Neutrophil (primary cell): Measurements from ENCODE around the gene OLA1.

Source experiments
- H3K27ac ChIP-seq: fragments of 200-600 bp; sonication (generic); 2 replicates; pipeline ENCODE4 v1.5.1; 2016; ENCODE audit warnings: mild to moderate bottlenecking, moderate library complexity
- H3K27me3 ChIP-seq: fragments of 200-600 bp; sonication (generic); 2 replicates; pipeline ENCODE4 v1.6.0; 2016; ENCODE audit warnings: mild to moderate bottlenecking
- H3K36me3 ChIP-seq: fragments of 200-600 bp; sonication (generic); 2 replicates; pipeline ENCODE4 v1.5.1; 2017
- H3K4me1 ChIP-seq, 2 experiments: fragments of 200-600 bp in 1 of 2; sonication (generic) in 1 of 2; 1 replicate in 1 of 2; 2 replicates in 1 of 2; pipeline versions ENCODE4 v1.5.1 to v1.6.1; 2013 to 2016; ENCODE audit warnings: low read depth in 1 of 2, low read length in 1 of 2, mild to moderate bottlenecking in 1 of 2, moderate library complexity in 1 of 2; ENCODE audit not compliant: control insufficient read depth in 1 of 2, insufficient read depth in 1 of 2
- H3K4me3 ChIP-seq, 2 experiments: fragments of 200-600 bp in 1 of 2; sonication (generic) in 1 of 2; 1 replicate in 1 of 2; 2 replicates in 1 of 2; pipeline ENCODE4 v1.5.1; 2013 to 2016; ENCODE audit warnings: low read depth in 1 of 2, low read length in 1 of 2, mild to moderate bottlenecking in 1 of 2, moderate library complexity in 1 of 2
- H3K9me3 ChIP-seq: fragments of 200-600 bp; sonication (generic); 2 replicates; pipeline ENCODE4 v1.5.1; 2016
- TF ChIP-seq, protein P1 (sequence below): fragments of 200-600 bp; sonication (generic); IDR thresholded peaks from 2 replicates; pipeline ENCODE4 v1.5.1; 2016; ENCODE audit warnings: antibody characterized with exemption

OLA1 gene

GRCh38 chr2:174122185-174122584, 126.1 kb downstream of the OLA1 start:
- Histone ChIP-seq H3K4me1 (no peaks in the 10 kb centered on the region), H3K36me3 (peaks cover 4% of the 10 kb centered on the region), H3K27ac (no peak overlapping the region), H3K9me3 (no peaks in the 10 kb centered on the region), H3K4me3 (no peak overlapping the region), H3K27me3 (no peaks in the 10 kb centered on the region)
- TF ChIP-seq, protein P1, sequence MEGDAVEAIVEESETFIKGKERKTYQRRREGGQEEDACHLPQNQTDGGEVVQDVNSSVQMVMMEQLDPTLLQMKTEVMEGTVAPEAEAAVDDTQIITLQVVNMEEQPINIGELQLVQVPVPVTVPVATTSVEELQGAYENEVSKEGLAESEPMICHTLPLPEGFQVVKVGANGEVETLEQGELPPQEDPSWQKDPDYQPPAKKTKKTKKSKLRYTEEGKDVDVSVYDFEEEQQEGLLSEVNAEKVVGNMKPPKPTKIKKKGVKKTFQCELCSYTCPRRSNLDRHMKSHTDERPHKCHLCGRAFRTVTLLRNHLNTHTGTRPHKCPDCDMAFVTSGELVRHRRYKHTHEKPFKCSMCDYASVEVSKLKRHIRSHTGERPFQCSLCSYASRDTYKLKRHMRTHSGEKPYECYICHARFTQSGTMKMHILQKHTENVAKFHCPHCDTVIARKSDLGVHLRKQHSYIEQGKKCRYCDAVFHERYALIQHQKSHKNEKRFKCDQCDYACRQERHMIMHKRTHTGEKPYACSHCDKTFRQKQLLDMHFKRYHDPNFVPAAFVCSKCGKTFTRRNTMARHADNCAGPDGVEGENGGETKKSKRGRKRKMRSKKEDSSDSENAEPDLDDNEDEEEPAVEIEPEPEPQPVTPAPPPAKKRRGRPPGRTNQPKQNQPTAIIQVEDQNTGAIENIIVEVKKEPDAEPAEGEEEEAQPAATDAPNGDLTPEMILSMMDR, result no peak

- Histone ChIP-seq H3K4me1 (no peaks in the 10 kb centered on the region), H3K4me3 (no peak overlapping the region), H3K27me3 (no peaks in the 10 kb centered on the region), H3K36me3 (peaks cover 4% of the 10 kb centered on the region), H3K9me3 (no peaks in the 10 kb centered on the region), H3K27ac (no peak overlapping the region)
- TF ChIP-seq, protein P1, result no peak
Measured at GRCh38 chr2:174121612-174122011, 126.7 kb downstream of the OLA1 start.

DNA sequence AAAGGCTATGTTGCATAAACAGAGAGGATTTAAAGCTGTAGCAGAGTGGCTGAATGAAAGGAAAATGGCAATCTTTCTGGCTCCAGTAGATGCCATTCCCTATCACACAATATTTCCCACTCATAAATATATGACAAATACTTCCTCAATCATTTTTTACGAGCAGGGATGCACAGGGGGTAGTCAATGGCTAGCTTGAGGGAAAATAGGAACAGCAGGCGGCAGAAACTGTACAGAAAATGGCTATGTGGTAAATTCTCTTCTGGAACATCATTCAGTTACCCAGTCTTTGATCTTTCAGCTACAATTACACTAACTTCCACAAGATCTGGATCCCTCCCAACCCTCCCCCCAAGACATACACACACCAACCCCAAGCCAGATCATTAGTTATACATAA, 127.2 kb downstream of the OLA1 start:
- no peaks in the 10 kb centered on the region for H3K4me1 ChIP-seq

GRCh38 chr2:174120346-174120745, 128.0 kb downstream of the OLA1 start:
- H3K9me3 ChIP-seq, result no peaks in the 10 kb centered on the region
- TF ChIP-seq, protein P1, result no peak
- H3K27ac ChIP-seq, result no peak overlapping the region
- H3K27me3 ChIP-seq, result no peaks in the 10 kb centered on the region
- H3K36me3 ChIP-seq, result peaks cover 4% of the 10 kb centered on the region
- no peaks in the 10 kb centered on the region for H3K4me1 ChIP-seq
- H3K4me3 ChIP-seq, result no peak overlapping the region

More for the DNA sequence above, 127.2 kb downstream of the OLA1 start:
- Histone ChIP-seq H3K27me3 (no peaks in the 10 kb centered on the region), H3K27ac (no peak overlapping the region), H3K36me3 (peaks cover 4% of the 10 kb centered on the region), H3K4me3 (no peak overlapping the region), H3K9me3 (no peaks in the 10 kb centered on the region)
- TF ChIP-seq, protein P1, result no peak

- no peaks in the 10 kb centered on the region for H3K27me3 ChIP-seq
- no peaks in the 10 kb centered on the region for H3K4me1 ChIP-seq
- no peak overlapping the region for H3K27ac ChIP-seq
- H3K36me3 ChIP-seq, result peaks cover 4% of the 10 kb centered on the region
- TF ChIP-seq, protein P1, result no peak
- no peak overlapping the region for H3K4me3 ChIP-seq
- H3K9me3 ChIP-seq, result no peaks in the 10 kb centered on the region
Measured at GRCh38 chr2:174117951-174118930, 130.1 kb downstream of the OLA1 start.
